ENCODE measurements around the gene TPM1. TPM values are rescaled to one million over a fixed set of nuclear protein-coding genes. Genes with fewer than 3 reads are reported as not detected.
"Not testable (repeated sequence)": the region's sequence is repeated elsewhere in the genome, so short reads cannot be mapped to it uniquely, and the experiment has no call there.

Gene TPM1
- total RNA-seq, result 67.5 and 71.0 TPM in 2 replicates
- long read RNA-seq, transcript TPM1-208 (8 exons, 943 nt), result minor isoform, 9 of 60 reads
- long read RNA-seq, transcript TPM1-206 (9 exons, 1,717 nt), result major isoform, 28 of 60 reads
- long read RNA-seq, partial matches to known transcripts, result 2 of 60 reads
- long read RNA-seq, other reads (novel, unspliced or antisense), result 18 of 60 reads

GRCh38 chr15:63041974-63042876, at the start of gene TPM1:
TSS of gene TPM1 (plus strand) at chr15:63042747. CDS start at chr15:63042830, 83 bp downstream.
- TF ChIP-seq CTCF (conservative IDR thresholded peaks at IDR 0.05), result no peak
- peaks cover 42% of the 10 kb centered on the region for H3K4me1 Mint-ChIP-seq
- no peaks in the 10 kb centered on the region for H3K36me3 Mint-ChIP-seq (ENCODE audit: low read depth)
- no peaks in the 10 kb centered on the region for H3K9me3 Mint-ChIP-seq
- H3K27me3 Mint-ChIP-seq (ENCODE audit: low read depth), result peaks cover 83% of the 10 kb centered on the region
- H3K4me3 Mint-ChIP-seq, result peak within 1 kb of the TSS; percentile 99
- peak within 1 kb of the TSS; percentile 90 for H3K27ac Mint-ChIP-seq (ENCODE audit: unreplicated experiment)
- DNase-seq (ENCODE audit: low read depth, low spot score), result peak; percentile 55

GRCh38 chr15:62993066-62993465, 49.5 kb upstream of the TPM1 start:
- H3K27me3 Mint-ChIP-seq (ENCODE audit: low read depth), result no peaks in the 10 kb centered on the region
- no peaks in the 10 kb centered on the region for H3K36me3 Mint-ChIP-seq (ENCODE audit: low read depth)
- H3K27ac Mint-ChIP-seq (ENCODE audit: unreplicated experiment), result no peak overlapping the region
- DNase-seq (ENCODE audit: low read depth, low spot score), result no peak
- H3K9me3 Mint-ChIP-seq, result no peaks in the 10 kb centered on the region
- H3K4me1 Mint-ChIP-seq, result peaks cover 8% of the 10 kb centered on the region
- H3K4me3 Mint-ChIP-seq, result no peak overlapping the region
- no peak for TF ChIP-seq CTCF (conservative IDR thresholded peaks at IDR 0.05)

DNA sequence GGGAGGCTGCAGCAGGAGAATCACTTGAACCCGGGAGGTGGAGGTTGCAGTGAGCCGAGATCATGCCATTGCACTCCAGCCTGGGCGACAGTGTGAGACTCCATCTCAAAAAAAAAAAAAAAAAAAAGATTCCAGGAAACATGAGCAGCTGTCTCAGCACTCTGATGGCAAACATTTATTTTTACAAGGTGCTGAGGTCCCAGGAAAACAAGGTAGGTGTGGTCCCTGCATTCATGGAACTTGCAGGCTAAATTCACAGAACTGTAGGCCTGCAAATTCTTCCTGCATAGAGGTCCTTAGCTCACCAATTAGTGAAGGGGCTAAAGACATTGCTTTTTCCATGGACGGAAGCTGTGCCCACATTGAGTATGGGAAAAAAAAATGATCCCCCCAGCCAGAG, 48.9 kb upstream of the TPM1 start:
- not testable (repeated sequence) for DNase-seq (ENCODE audit: low read depth, low spot score); H3K36me3 Mint-ChIP-seq (ENCODE audit: low read depth); H3K4me1 Mint-ChIP-seq; H3K9me3 Mint-ChIP-seq; H3K4me3 Mint-ChIP-seq; H3K27ac Mint-ChIP-seq (ENCODE audit: unreplicated experiment); H3K27me3 Mint-ChIP-seq (ENCODE audit: low read depth)

DNA sequence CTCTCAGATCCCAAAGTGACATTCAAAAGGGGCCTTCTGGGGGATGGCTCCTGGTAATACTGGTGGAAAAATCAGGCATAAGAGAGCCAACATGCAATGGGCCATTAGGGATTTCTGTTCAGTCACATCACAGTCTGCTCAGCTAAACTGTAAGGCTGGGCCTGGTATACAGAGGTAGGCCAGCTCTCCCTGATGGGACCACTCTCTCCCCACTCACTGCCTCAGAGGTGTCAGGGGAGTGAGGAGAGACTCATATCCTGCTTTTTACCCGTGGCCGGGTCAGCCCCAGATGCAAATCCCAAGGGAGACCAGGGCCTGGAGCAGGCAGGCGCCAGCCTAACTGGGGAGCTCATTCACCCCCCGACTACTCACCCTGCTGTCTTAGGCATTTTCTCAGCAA, 48.1 kb upstream of the TPM1 start:
- no peak overlapping the region for H3K27ac Mint-ChIP-seq (ENCODE audit: unreplicated experiment)
- no peaks in the 10 kb centered on the region for H3K36me3 Mint-ChIP-seq (ENCODE audit: low read depth)
- H3K27me3 Mint-ChIP-seq (ENCODE audit: low read depth), result no peaks in the 10 kb centered on the region
- no peak overlapping the region for H3K4me3 Mint-ChIP-seq
- H3K9me3 Mint-ChIP-seq, result no peaks in the 10 kb centered on the region
- no peak for TF ChIP-seq CTCF (conservative IDR thresholded peaks at IDR 0.05)
- DNase-seq (ENCODE audit: low read depth, low spot score), result no peak
- H3K4me1 Mint-ChIP-seq, result peaks cover 8% of the 10 kb centered on the region

- peaks cover 8% of the 10 kb centered on the region for H3K4me1 Mint-ChIP-seq
Observed at GRCh38 chr15:62994975-62995681, 47.4 kb upstream of the TPM1 start.

More at GRCh38 chr15:62994975-62995681, 47.4 kb upstream of the TPM1 start:
- Mint-ChIP-seq H3K4me3 (no peak overlapping the region), H3K27ac (ENCODE audit: unreplicated experiment) (no peak overlapping the region), H3K36me3 (ENCODE audit: low read depth) (no peaks in the 10 kb centered on the region), H3K27me3 (ENCODE audit: low read depth) (no peaks in the 10 kb centered on the region), H3K9me3 (no peaks in the 10 kb centered on the region)
- no peak for DNase-seq (ENCODE audit: low read depth, low spot score)
- TF ChIP-seq CTCF (conservative IDR thresholded peaks at IDR 0.05), result no peak
